ENCODE results near the gene FADS1.

DNA sequence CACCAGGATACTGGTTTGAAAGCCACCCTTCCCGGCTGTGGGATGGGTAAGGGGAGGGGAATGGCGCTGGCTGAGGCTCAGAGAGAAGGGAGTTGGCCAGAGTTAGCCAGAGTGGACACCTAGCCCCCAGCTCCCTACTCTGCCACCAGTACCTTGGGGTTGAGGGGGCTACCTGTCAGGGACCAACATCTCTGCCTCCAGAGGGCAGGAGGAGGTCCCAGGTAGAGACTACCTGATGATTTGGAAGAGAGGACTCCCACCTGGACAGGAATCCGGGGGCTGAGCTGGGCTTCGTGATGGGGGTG, 60.7 kb downstream of the FADS1 start:
- TF ChIP-seq, protein P1, sequence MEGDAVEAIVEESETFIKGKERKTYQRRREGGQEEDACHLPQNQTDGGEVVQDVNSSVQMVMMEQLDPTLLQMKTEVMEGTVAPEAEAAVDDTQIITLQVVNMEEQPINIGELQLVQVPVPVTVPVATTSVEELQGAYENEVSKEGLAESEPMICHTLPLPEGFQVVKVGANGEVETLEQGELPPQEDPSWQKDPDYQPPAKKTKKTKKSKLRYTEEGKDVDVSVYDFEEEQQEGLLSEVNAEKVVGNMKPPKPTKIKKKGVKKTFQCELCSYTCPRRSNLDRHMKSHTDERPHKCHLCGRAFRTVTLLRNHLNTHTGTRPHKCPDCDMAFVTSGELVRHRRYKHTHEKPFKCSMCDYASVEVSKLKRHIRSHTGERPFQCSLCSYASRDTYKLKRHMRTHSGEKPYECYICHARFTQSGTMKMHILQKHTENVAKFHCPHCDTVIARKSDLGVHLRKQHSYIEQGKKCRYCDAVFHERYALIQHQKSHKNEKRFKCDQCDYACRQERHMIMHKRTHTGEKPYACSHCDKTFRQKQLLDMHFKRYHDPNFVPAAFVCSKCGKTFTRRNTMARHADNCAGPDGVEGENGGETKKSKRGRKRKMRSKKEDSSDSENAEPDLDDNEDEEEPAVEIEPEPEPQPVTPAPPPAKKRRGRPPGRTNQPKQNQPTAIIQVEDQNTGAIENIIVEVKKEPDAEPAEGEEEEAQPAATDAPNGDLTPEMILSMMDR (IDR thresholded peaks at IDR 0.05; ENCODE audit: low read length) = no peak
- TF ChIP-seq EZH2 (IDR thresholded peaks at IDR 0.05; ENCODE audit: borderline replicate concordance, low read length) = no peak
